Thyroid gland (tissue), 4 donors: ENCODE measurements around the gene EFNA2. TPM values are rescaled to one million over a fixed set of nuclear protein-coding genes. Genes with fewer than 3 reads are reported as not detected.
"Not testable (repeated sequence)": the region's sequence is repeated elsewhere in the genome, so short reads cannot be mapped to it uniquely, and the experiment has no call there.

Experiments used
- DNase-seq, 2 donors: peaks; one replicate each; pipeline ENCODE4 v3.0.0-alpha.2; 2019
- H3K27ac ChIP-seq, 3 donors: fragments of 200-600 bp; sonication (generic); 1 replicate in 2 of 3; 2 replicates in 1 of 3; pipeline ENCODE4 v1.5.1; 2016 to 2019; ENCODE audit warnings: mild to moderate bottlenecking in 1 of 3, moderate library complexity in 1 of 3
- H3K27me3 ChIP-seq: fragments of 200-600 bp; sonication (generic); one replicate; pipeline ENCODE4 v1.5.1; 2019
- H3K36me3 ChIP-seq, 2 donors: fragments of 200-600 bp; sonication (generic); one replicate each; pipeline ENCODE4 v1.5.1; 2016 to 2019
- H3K4me1 ChIP-seq, 2 donors: fragments of 200-600 bp; sonication (generic); one replicate each; pipeline ENCODE4 v1.5.1; 2017 to 2019
- H3K4me3 ChIP-seq, 3 donors: fragments of 200-600 bp; sonication (generic); replicated peaks in 1 of 3; 1 replicate in 2 of 3; 2 replicates in 1 of 3; pipeline ENCODE4 v1.5.1; 2016; ENCODE audit warnings: mild to moderate bottlenecking in 1 of 3
- H3K9me3 ChIP-seq: fragments of 200-600 bp; sonication (generic); one replicate; pipeline ENCODE4 v1.5.1; 2017
- POLR2A ChIP-seq, 2 donors: fragments of 450-650 bp; IDR thresholded peaks; one replicate each; pipeline ENCODE4 v1.6.1; 2017; ENCODE audit warnings: antibody characterized with exemption in 2 of 2, mild to moderate bottlenecking in 2 of 2, moderate library complexity in 1 of 2
- WGBS, 2 donors: methylation state at CpG; one replicate each; pipeline ENCODE4 v1.1.5; 2017; 5-methylcytosine and 5-hydroxymethylcytosine counted together
- intact Hi-C: fragments of 100-400 bp; cut with DNase I; formaldehyde crosslinking; loops from one replicate; pipeline ENCODE4 v1.15.1; 2023
- total RNA-seq, 4 donors: library from RNA; depleted of rRNA; stranded (reverse); fragments of >200 nt; gene quantifications; one replicate each; pipeline ENCODE4 v1.2.3, GENCODE V29; 2016
- TF ChIP-seq, protein P1 (sequence below), 6 experiments: fragments of 200-600 bp in 3 of 6; fragments of 450-650 bp in 3 of 6; sonication (generic) in 3 of 6; IDR thresholded peaks; one replicate each; pipeline ENCODE4 v1.5.1; 2016 to 2019; ENCODE audit warnings: antibody characterized with exemption in 6 of 6, mild to moderate bottlenecking in 2 of 6, inconsistent platforms in 1 of 6, moderate library complexity in 1 of 6

EFNA2 gene
- total RNA-seq, 4 donors from 2014 or later, result not detected

DNA sequence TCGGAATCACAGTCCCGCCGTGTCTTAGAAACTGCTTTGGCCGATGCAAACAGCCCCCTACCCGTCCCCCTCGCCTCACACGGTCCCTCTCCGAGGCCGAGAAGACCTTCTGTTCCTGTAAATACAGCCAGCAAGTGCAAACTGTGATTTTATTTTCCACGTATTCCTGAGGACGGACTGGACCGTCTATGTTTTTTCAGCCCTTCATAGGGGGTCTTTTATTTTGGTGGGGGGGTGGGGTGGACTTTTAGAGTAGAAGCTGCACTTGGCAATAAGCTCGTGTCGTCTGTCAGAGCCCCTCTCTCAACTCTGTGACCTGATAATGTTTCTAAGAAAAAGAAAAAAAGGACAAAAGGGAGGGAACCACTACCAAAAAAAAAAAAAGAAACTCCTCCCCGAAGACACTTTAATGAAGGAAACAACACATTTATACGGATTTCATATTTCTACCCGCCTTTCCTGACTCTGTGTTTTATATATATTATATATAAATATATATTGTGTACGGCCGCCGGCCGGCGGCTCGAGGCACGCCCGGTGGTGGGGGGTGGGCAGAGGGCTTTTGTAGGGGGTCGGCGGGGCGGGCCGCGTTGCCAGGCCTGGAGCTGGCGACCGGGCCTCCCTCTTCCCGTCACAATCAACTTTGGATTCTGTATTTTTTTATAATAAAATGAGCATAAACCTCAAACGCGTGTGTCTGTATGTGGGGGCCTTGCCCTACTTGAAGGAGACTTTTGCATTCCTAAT, 15.2 kb downstream of the EFNA2 start:
- Histone ChIP-seq H3K4me1 (no peaks in the 10 kb centered on the region), H3K36me3 (no peaks in the 10 kb centered on the region), H3K9me3 (no peaks in the 10 kb centered on the region), H3K27ac (no peak overlapping the region), H3K27me3 (no peaks in the 10 kb centered on the region), H3K4me3 (no peak overlapping the region)
- no peak for DNase-seq
- TF ChIP-seq, protein P1, sequence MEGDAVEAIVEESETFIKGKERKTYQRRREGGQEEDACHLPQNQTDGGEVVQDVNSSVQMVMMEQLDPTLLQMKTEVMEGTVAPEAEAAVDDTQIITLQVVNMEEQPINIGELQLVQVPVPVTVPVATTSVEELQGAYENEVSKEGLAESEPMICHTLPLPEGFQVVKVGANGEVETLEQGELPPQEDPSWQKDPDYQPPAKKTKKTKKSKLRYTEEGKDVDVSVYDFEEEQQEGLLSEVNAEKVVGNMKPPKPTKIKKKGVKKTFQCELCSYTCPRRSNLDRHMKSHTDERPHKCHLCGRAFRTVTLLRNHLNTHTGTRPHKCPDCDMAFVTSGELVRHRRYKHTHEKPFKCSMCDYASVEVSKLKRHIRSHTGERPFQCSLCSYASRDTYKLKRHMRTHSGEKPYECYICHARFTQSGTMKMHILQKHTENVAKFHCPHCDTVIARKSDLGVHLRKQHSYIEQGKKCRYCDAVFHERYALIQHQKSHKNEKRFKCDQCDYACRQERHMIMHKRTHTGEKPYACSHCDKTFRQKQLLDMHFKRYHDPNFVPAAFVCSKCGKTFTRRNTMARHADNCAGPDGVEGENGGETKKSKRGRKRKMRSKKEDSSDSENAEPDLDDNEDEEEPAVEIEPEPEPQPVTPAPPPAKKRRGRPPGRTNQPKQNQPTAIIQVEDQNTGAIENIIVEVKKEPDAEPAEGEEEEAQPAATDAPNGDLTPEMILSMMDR (IDR thresholded peaks at IDR 0.05), result no peak
- no peak for TF ChIP-seq POLR2A (IDR thresholded peaks at IDR 0.05)
- intact Hi-C loops, result no loop called here
- WGBS, 2 donors, result 85 to 86% methylated on average over 35 of the region's 35 CpGs

DNA sequence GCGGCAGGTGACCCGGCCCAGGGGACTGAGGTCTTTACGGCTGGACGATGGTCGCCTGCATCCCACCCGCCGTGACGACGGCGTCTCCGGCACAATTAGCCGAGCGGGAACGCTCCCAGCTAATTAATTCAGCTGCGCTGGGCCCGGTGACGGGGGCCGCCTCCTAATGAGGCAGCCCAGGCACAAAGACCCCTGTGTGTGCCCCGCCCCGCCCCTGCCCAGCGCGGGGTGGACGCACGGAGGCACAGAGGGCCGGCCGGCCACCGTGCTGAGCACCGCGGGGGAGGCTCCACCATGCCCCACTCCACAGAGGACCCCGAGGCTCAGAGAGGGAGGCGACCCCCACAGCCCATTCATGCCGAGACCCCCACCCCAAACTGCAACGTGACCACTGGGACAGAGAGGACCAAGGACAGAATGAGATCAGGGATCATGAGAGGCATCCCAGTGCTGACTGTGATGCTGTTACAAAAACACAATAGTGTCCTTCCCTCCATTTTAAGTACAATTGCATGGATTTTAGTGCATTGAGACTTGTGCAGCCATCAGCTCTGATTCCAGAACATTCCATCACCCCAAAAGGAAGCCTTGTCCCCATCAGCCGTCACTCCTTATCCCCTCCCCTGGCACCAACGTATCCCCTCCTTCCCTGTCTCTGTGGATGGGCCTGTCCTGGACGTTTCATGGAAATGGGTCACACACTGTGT, 17.0 kb downstream of the EFNA2 start:
- intact Hi-C loops, result no loop called here

DNA sequence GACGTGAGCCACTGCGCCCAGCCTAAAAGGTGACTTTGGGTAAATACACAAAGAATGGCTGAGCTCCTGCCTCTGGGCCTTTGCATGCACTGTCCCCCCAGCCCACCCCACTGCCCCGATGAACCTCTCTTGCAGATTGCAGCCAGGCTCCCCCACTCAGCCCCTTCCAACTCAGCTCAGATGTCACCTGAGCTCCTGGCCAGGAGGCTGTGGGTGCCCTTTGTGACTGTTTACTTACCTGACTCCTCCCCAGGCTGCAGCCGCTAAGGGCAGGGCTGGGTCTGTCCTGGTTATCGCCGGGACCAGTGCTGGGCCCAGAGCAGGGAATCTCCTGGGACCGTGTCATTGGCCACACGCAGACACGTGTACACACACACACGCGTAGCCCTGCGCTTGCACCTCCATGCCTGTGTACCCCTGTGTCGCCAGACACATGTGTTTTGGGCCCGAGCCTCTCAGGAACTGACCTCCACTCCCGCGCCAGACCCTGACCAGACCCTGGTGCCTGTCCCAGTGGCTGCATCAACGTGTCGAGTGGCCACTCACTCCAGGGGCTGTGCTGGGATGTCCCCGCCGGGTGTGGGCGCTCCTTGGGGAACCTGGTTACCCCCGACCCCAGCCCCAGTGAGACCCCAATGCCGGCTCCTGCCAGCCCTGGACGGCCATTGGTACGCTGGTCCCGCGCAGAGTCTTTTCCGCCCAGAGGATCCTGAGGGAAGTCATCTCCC, 18.7 kb downstream of the EFNA2 start:
- intact Hi-C loops, result no loop called here
- no peak for DNase-seq
- H3K4me3 ChIP-seq, result no peak overlapping the region
- H3K9me3 ChIP-seq, result no peaks in the 10 kb centered on the region
- no peaks in the 10 kb centered on the region for H3K27me3 ChIP-seq
- H3K27ac ChIP-seq, result no peak overlapping the region
- no peaks in the 10 kb centered on the region for H3K4me1 ChIP-seq
- H3K36me3 ChIP-seq, result no peaks in the 10 kb centered on the region
- TF ChIP-seq, protein P1 (IDR thresholded peaks at IDR 0.05), result no peak
- TF ChIP-seq POLR2A (IDR thresholded peaks at IDR 0.05), result no peak
- 85 to 92% methylated on average over 15 to 17 of the region's 28 CpGs for WGBS, 2 donors

More for the DNA sequence above, 17.0 kb downstream of the EFNA2 start:
- no peak for DNase-seq
- Histone ChIP-seq H3K9me3 (no peaks in the 10 kb centered on the region), H3K27me3 (no peaks in the 10 kb centered on the region), H3K4me3 (no peak overlapping the region), H3K36me3 (no peaks in the 10 kb centered on the region), H3K4me1 (no peaks in the 10 kb centered on the region), H3K27ac (no peak overlapping the region)
- WGBS, 2 donors, result 70 to 71% methylated on average over 8 to 24 of the region's 36 CpGs
- no peak for TF ChIP-seq POLR2A (IDR thresholded peaks at IDR 0.05)
- TF ChIP-seq, protein P1 (IDR thresholded peaks at IDR 0.05), result no peak

DNA sequence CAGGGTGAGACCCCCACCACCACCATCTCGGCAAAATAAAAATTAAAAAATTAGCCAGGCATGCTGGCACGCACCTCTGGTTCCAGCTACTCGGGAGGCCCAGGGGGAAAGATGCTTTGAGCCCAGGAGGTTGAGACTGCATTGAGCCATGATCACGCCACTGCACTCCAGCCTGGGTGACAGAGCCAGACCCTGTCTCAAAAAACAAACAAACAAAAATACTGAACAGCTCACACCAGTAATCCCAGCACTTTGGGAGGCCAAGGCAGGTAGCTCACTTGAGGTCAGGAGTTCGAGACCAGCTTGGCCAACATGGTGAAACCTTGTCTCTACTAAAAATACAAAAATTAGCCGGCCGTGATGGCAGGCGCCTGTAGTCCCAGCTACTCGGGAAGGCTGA, 19.7 kb downstream of the EFNA2 start:
- WGBS, 2 donors, result 70 to 74% methylated on average over 9 of the region's 9 CpGs
- intact Hi-C loops, H3K27me3 ChIP-seq: not testable (repeated sequence)

DNA sequence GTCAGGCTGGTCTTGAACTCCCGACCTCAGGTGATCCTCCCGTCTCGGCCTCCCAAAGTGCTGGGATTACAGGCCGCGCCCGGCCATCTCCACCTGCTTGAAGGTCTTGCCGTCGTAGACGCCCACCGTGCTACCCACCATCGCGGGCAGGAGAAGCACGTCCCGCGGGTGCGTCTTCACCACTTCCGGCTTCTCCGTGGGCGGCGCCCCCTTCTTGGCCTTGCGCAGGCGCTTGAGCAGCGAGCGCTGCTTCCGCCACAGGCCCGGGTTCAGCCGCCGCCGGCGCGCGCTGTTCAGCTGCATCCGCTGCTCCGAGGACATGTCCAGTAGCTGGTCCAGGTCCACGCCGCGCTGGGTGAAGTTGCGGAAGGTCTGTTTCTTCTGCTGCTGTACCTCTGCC, 21.6 kb downstream of the EFNA2 start:
- TF ChIP-seq POLR2A (IDR thresholded peaks at IDR 0.05), result no peak
- TF ChIP-seq, protein P1 (IDR thresholded peaks at IDR 0.05), result no peak
- DNase-seq, result no peak
- Histone ChIP-seq H3K36me3 (no peaks in the 10 kb centered on the region), H3K27me3 (no peaks in the 10 kb centered on the region), H3K4me1 (peaks cover 0 to under 1% of the 10 kb centered on the region in 2 donors), H3K9me3 (no peaks in the 10 kb centered on the region), H3K27ac (no peak overlapping the region), H3K4me3 (no peak overlapping the region)
- 95 to 97% methylated on average over 32 to 35 of the region's 38 CpGs for WGBS, 2 donors
- intact Hi-C loops, result no loop called here

More for the DNA sequence above, 19.7 kb downstream of the EFNA2 start:
- DNase-seq, H3K36me3 ChIP-seq, H3K4me1 ChIP-seq, H3K27ac ChIP-seq, H3K4me3 ChIP-seq, H3K9me3 ChIP-seq: not testable (repeated sequence)
